GM12874 (cell line): ENCODE results near the gene EIF2AK3.

Experiments used
- TF ChIP-seq, protein P1 (sequence below): IDR thresholded peaks from 2 replicates; pipeline ENCODE4 v1.5.1; 2011; ENCODE audit warnings: low read depth, mild to moderate bottlenecking, control low read depth, low read length, moderate library complexity; ENCODE audit not compliant: insufficient read depth

Gene EIF2AK3

DNA sequence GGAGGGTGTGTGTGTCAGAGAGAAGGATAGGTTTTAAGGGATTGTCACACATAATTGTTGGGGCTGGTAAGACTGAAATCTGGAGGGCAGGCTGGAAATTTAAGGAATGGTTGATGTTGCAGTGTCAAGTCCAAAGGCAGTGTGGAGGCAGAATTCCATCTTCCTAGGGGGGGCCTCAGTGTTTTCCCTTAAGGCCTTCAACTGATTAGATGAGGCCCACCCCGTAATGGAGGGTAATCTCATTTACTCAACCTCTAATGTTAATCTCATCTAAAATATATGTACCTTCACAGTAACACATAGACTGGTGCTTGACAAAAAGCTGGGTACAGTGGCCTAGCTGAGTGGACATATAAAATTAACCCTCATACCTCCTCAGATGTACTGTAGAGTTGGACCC lies 33.4 kb upstream of the EIF2AK3 start:
- TF ChIP-seq, protein P1, sequence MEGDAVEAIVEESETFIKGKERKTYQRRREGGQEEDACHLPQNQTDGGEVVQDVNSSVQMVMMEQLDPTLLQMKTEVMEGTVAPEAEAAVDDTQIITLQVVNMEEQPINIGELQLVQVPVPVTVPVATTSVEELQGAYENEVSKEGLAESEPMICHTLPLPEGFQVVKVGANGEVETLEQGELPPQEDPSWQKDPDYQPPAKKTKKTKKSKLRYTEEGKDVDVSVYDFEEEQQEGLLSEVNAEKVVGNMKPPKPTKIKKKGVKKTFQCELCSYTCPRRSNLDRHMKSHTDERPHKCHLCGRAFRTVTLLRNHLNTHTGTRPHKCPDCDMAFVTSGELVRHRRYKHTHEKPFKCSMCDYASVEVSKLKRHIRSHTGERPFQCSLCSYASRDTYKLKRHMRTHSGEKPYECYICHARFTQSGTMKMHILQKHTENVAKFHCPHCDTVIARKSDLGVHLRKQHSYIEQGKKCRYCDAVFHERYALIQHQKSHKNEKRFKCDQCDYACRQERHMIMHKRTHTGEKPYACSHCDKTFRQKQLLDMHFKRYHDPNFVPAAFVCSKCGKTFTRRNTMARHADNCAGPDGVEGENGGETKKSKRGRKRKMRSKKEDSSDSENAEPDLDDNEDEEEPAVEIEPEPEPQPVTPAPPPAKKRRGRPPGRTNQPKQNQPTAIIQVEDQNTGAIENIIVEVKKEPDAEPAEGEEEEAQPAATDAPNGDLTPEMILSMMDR: no peak

DNA sequence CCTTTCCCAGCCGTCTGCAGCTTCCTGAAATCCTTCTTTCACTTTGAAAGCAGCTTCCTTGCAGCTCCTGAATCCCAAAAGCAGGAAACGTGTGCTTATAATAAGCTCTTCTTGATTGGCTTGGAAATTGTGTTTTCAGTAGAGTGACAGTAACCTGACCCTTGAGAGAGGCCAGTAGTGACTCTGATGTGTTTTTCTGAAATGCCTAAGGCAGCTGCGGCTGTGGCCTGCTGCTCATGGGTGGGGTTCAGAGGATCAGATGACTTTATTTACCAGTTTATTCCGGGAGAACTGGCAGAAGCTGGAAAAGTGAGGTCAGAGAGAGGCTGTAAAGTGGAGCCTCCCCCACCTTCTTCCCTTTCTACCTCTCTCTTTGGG lies 32.3 kb upstream of the EIF2AK3 start:
- TF ChIP-seq, protein P1: no peak

GRCh38 chr2:88658881-88659537 lies 31.7 kb upstream of the EIF2AK3 start:
- TF ChIP-seq, protein P1: no peak

DNA sequence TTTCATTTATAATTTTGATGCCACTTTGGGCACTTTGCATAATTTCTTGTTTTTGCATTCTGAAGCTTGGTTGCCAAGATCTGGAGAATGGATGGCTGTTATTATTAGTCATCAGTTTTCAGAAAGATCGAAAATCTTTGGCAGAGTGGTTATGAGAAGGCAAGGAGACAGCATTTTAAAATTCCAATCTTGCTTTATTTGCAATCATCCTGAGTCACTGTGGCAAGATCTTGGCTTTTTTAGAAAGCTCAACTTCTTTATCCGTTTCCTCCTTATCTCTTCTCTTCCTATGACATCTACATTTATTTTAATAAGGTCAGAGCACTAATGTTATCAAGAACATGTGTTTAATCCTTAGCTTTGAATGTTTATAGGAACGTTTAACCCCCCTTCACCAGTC lies 31.1 kb upstream of the EIF2AK3 start:
- TF ChIP-seq, protein P1: no peak

DNA sequence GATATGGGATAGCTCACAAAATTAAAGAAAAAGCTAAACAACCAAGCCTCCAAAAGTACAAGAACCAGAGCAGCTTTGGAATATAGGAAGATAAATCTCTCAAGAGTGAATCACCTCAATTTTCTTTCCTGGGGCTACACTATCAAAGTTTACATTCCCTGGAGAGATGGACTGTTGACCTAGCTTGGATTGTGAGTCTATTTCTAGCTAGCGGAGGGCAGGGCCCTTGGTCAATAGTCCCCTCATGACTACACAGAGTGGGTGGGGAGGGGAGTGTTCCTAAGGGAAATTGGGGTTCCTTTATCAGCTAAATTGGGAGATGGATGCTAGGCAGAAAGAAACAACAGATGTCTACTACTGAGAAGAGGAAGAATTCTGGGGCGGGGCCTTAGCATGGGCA lies 29.9 kb upstream of the EIF2AK3 start:
- TF ChIP-seq, protein P1: no peak

- TF ChIP-seq, protein P1: no peak
These were observed 29.4 kb upstream of the EIF2AK3 start for GRCh38 chr2:88656690-88657089.

DNA sequence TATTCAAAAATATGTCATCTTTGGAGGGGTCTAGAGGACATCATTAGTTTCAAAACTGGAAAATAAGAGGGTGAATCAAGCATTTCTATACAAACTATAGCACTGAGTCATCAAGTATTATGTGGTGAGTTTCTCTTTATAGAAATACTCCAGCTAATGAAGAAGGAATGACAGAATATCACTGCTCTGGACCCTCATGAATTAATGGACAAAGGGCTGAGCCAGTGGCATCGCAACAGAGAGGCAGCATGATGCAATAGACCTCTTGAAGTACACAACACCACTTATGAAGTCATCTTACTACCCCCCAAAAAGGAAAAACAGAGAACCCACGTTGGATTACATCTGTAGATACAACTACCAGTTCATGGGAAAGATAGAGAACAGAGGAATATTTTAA lies 27.4 kb upstream of the EIF2AK3 start:
- TF ChIP-seq, protein P1: no peak
